HG03460 (cell line): ENCODE data around the gene ZNF747.
A peak's percentile ranks its signal among the peaks of the same experiment; 100 is the strongest.
"Not testable (repeated sequence)": the region's sequence is repeated elsewhere in the genome, so short reads cannot be mapped to it uniquely, and the experiment has no call there.

ENCODE experiments used
- ATAC-seq: cut with Tn5 transposase; IDR thresholded peaks from one replicate; pipeline ENCODE4 v1.9.1; 2021; ENCODE audit not compliant: unreplicated experiment

Gene ZNF747

GRCh38 chr16:30535106-30535776, 583 bp upstream of the ZNF747 start:
- peak; percentile 4 for ATAC-seq

DNA sequence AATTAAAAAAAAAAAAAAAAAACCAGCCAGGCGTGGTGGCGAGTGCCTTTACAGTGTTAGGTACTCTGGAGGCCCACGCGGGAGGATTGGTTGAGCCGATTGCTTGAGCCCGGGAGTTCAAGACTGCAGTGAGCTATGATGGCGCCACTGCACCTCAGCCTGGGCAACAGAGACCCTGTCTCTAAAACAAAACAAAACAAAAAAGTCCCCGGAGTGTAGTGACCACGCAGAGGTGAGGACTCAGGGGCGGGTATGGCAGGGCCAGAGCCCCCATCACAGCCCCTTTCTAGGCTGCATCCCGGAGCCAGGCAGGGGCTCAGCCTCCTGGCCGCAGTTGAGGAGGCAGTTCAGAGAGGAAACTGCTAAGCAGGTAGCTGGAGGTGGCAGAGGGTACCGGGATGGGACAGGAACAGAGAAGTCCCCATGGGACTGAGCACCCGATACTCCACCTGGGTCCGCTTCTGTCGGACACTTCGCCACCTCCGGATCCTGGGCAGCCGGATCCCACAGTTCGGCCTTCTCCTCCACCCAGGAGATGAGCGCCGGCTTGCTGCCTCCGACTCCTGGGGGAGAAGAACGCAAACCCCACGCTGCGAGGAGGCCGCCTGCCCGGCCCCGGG, 800 bp downstream of the ZNF747 start:
- ATAC-seq: peak; percentile 10

- ATAC-seq: no peak
Observed at GRCh38 chr16:30533146-30533522, 1.5 kb downstream of the ZNF747 start.

DNA sequence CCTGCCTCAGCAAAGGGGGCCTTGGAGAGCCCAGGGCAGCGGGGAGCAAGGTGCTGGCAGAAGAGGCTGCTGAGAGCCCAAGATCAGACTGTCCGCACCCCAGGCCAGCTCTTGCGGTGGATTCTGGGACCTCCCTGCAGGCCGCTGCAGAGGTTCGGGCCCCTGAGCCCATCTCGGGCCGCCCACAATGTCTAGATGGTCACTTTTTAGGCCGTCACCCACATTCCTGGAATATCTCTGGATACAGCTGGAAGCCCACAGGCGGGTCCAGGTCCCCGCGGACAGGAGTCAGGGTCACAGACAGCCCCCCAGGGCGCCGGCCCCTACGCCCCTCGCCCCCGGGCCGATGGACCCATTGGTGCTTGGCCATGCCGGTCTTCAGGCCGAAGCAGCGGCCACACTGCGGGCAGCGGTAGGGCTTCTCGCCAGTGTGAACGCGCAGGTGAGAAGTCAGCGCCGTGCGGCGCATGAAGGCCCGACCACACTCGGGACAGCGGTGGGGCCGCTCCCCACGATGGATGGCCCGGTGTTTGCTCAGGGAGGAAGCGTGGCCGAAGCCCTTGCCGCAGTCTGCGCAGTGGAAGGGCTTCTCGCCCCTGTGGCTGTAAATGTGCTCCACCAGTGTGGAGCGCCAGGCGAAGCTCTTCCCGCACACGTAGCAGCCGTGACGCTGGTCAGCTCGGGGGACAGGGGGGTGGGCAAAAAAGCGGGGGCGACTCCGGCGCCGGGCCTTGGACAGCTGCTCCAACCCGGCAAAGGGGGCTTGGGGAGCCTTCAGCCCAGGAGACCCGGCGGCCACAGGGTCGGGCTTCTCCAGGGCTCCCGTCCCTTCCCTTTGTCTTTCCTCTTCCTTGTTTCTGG, 2.1 kb downstream of the ZNF747 start:
- no peak for ATAC-seq

DNA sequence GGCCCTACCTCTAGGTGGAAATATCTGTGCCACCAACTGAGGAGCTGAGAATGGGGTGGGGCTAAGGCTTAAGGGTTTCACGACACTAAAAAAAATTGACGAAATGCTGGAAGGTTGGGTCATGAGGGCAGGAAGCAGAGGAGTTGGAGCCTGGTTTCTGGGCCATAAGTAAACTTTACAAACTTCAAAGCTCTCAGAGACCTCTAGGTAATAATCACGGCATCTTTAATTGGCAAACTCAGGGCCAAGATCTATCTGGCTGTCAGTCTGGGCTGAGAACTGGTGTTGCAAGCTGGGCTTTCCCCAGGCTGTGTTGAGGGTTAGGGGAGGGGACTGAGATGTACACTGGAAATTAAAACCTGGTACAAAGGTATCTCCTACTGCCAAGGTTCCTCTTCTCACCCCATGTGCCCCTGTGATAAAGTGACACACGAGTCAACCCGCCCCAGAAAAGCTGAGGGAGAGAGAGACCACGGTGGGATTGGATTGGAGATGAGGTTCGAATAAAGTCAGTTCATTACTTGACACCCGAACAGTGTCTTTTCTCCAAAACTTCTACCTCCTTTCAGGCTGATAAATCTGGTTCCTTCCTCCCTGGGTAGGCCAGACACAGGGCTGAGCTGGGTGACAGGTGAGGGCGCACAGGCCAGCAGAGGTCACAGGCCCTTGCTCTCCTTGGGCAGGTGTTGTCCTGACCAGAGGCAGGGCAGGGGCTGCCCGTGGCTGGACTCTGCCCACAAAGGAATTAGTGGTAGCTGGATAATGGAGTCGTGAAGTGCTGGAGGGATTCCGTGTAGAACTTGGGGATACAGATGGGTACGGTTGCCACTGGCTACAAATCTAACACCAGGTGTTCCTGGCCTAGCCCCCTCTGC, 4.3 kb downstream of the ZNF747 start:
- ATAC-seq: no peak

DNA sequence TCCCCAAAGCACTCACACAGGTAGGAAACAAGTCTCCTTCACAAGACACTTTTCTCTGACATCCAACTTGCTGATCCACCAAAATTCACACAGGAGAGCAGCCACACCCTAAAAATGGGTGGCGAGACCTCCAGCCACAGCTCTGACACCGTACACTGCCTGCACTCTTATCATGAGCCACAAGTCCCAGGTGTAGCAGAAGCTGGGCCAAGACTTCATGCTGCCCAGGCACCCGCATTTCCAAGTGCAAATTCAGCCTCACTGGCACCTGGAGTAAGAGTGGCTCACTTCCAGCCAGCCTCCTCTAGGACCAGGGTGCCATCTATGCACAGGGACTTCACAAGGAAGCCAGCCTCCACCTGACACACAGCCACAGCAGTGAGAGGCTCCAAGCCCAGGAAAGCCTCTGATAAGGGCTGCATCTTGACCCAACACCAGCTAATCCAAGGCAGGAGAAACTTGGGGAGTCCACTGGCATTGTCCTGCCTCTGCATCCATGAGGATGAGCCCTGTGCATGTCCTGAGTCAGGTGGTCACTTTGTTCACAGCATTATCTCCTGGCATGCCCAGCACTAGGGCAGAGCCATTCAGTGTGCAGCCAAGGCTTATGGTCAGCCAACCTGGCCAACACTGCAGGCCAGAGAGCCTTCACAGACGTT, 5.7 kb downstream of the ZNF747 start:
- no peak for ATAC-seq

GRCh38 chr16:30527635-30528178, 7.0 kb downstream of the ZNF747 start:
- ATAC-seq: no peak

DNA sequence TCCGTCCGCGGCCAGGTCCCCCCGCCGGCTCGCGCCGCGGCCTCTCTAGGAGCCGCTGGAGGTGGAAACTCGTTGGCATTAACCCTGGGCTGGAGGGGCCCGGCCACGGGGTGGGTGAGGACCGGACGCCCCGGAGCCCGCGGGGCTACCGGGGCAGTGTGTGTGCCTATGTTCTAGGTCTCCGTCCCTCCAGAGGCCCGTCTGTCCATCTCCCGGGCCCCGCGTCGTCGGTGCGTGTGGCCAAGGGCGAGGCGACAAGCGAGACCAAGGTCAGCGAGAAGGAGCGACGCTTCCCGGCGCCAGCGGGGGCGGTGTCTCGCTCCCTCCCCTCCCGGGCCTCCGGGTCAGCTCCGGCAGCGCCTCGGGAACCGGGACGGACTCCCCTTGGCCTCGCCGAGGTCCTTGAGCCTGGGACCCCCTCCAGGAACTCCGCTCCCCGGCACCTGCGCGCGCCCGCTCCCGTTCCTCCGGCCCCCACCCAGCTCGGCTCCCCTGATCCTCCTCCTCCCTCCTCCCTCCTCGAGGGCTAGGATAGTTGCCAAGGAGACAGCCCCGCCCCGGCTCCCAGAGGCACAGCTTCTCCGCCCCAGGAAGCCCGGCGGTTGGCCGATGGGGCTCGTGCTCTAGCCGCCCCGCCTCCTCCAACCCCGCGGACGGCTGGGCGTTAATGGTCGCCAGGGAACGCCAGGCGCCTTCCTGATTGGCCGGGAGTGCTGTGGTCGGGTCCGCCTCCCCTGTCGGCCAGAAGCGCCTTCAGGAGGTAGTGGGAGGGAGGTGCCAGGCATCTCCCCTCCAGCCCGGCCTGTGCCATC, 7.6 kb downstream of the ZNF747 start:
- peak; percentile 75 for ATAC-seq

DNA sequence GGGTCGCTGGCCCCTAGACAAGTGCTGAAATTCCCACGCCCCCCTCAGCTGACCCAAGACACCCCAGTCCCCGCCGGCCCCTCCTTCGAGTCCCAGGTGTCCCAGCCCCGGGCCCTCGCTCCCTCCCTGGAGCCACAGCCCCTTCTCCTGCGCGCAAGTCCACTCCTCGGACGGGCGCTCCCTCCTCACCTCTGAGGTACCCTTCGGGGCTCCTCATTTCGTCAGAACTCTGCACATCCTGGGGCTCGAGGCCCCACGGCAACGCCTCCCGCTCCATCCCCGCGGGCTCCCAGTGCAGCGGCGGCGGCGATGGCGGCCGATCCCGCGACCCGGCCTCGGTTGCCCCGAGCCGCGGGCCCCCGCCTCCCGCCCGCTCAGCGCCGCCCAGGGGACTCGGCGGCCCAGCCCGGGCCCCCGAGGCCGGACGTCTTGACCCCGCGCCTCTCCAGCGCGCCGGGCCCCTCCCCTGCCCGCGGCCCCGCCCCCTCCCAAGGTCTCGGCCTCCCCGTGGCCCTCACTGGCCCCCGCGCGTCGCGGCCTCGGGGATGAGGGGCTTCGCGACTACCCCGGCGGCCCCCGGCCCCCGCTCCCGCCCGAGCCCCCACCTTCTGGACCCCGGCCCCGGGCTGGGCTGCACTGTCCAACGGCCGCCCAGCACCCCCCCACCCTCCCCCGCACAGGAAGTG, 8.4 kb downstream of the ZNF747 start, which contains the start of gene ZNF768:
Gene ZNF768, minus strand, starts transcription at position 430 of the 686 bp plus-strand sequence. Its CDS starts 153 bp downstream, at position 277.
- ATAC-seq: peak; percentile 24

DNA sequence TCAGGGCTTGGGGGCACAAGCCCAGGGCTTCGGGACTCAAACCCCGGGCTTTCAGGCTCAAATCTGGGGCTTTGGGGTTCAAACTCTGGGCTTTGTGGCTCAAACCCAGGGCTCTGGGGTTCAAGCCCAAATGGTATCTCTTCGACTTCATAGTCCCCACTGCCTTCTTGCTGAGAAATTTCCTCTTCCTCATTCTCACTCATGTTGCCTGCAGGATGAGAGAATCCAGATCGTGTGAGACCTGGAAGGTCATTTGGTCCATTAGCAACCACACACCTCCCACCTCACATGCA, 8.9 kb downstream of the ZNF747 start:
- ATAC-seq: no peak

DNA sequence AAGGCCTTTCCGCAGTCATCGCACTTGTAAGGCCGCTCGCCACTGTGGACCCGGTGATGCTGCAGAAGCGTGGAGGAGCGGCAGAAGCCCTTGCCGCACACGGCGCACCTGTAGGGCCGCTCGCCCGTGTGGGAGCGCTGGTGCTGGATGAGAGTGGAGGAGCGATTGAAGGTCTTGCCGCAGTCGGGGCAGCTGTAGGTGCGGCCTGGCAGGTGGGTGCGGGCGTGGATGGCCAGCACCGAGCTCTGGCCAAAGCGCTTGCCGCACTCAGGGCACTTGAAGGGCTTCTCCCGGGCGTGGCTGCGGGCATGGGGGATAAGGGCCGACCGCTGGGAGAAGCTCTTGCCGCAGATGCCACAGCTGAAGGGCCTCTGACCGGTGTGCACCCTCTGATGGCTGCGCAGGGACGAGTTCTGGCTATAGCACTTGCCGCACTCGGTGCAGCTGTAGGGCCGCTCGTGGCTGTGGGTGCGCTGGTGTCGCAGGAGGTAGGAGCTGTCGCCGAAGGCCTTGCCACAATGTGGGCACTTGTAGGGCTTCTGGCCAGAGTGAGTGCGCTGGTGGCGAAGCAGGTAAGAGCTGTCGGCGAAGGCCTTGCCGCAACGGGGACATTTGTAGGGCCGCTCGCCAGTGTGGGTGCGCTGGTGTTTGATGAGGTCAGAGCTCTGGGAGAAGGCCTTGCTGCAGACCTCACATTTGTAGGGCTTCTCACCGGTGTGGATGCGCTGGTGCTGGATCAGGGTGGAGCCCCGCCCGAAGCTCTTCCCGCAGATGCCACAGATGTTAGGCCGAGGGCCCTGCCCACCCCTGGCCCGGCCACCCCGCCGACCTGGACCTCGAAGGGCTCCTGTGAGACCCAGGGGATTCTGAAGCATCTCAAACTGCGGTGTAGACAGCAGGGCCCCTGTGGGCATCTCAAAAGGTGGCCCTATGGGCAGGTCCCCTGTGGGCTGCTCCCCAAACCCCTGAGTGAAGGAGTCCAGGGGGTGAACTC, 9.8 kb downstream of the ZNF747 start:
- ATAC-seq: no peak

DNA sequence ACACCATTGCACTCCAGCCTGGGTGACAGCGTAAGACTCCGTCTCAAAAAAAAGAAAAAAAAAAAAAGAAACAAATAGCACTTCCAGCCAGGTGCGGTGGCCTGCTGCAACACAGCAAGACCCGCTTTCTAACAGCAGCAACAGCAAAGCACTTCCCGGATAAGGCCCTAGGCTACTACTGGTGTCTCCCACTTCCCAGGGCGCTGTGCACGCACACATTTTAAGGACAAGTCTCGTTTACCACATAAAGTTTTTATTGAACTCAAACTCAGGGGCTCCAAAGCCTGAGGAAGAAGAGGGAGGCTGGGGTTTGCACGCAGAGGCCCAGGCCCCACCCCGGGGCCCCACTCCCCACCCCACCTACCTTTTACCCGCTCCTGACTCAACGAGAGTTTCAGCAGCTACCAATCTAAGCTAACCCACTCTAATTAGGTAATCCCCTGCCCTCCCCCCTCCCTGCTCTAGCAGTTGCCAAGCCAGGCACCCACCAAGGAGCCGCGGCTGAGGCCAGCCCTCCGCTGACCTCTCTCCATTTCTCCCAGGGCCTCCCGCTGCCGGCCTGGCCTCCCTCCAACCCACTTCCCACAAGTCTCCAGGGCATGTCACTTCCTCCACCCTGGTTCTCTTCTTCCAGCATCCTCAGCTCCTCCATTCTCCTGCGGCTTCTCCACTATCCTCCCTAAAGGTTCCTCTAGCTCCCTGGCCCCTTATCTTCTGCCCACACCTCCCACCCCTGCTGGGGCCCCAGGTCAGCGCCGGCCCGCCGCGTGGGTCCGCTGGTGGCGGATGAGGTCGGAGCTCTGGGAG, 10.7 kb downstream of the ZNF747 start:
- no peak for ATAC-seq

DNA sequence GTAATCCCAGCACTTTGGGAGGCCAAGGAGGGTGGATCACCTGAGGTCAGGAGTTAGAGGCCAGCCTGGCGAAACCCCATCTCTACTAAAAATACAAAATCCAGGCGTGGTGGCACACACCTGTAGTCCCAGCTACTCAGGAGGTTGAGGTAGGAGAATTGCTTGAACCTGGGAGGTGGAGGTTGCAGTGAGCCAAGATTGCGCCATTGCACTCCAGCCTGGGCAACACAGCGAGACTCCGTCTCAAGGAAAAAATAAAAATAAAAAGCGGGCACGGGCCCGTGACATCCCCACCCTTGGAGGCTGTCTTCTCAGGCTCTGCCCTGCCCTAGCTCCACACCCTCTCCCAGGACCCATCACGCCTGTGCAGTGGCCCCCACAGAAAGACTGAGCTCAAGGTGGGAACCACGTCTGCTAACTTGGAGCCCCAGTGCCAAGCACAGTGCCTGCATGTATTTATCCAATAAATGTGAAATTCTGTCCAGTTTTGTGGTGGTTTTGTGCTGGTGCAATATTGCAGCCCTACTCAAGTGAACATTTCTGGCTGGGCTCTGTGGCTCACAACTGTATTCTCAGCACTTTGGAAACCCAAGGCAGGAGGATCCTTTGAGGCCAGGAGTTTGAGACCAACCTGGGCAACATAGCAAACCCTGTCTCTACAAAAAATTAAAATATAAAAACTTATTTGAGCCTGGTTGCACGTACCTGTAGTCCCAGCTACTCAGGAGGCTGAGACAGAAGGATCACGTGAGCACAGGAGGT, 11.8 kb downstream of the ZNF747 start:
- ATAC-seq: not testable (repeated sequence)

DNA sequence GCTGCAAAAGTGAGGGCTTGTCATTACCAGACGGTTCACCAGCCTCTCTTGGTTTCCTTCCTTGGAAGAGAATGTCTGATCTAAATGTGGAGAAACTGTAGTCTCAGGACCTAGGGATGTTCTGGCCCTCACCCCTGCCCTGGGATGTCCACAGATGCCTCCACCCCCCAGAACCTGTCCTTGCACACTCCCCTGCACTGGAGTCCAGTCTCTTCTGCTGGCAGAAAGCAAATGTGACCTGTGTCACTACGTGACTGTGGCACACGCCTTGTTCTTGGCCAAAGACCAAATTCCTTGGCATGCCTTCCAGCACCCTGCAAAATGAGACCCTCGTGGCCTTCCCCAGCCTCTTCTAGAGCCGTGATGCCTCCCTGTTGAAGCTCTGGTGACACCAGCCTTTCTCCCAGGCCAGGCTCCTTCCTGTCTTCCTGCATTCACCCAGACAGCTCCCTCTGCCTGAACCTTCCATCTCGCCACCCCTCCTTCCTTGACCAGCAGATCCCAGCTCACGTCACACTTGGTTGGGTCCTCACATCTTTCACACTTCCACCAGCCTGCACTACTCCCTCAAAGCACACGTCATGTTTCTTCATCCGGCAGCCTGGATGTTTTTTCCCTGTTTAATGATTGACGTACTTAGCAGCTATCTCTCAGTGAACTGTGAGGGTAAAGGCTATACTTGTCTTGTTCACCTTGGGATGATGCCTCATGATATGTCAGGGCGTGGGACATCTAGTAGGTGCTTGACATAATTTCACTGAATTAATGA, 12.6 kb downstream of the ZNF747 start:
- ATAC-seq: no peak

DNA sequence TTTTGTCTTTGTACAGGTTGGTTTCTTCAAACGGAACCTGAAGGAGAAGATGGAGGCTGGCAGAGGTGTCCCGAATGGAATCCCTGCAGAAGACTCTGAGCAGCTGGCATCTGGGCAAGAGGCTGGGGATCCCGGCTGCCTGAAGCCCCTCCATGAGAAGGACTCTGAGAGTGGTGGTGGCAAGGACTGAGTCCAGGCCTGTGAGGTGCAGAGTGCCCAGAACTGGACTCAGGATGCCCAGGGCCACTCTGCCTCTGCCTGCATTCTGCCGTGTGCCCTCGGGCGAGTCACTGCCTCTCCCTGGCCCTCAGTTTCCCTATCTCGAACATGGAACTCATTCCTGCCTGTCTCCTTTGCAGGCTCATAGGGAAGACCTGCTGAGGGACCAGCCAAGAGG, 13.2 kb downstream of the ZNF747 start:
- ATAC-seq: no peak
